DMS153 treated with DMSO at 0.1 percent for 48 hours (cell line): ENCODE results near the gene KCNK15.

Source experiments
- DNase-seq: peaks from one replicate; lab custom pipeline; 2025; ENCODE audit not compliant: unreplicated experiment; lab: John Stamatoyannopoulos, UW

The KCNK15 gene

GRCh38 chr20:44787299-44787698, 41.6 kb downstream of the KCNK15 start:
- DNase-seq: no peak

- DNase-seq: no peak
Observed at GRCh38 chr20:44788706-44789456, 43.2 kb downstream of the KCNK15 start.

- no peak for DNase-seq
Observed at GRCh38 chr20:44790638-44791393, 45.2 kb downstream of the KCNK15 start.

GRCh38 chr20:44792796-44793195, 47.1 kb downstream of the KCNK15 start:
- DNase-seq: no peak

- no peak for DNase-seq
Observed at GRCh38 chr20:44795836-44796235, 50.2 kb downstream of the KCNK15 start.

GRCh38 chr20:44796311-44796710, 50.6 kb downstream of the KCNK15 start:
- DNase-seq: no peak

GRCh38 chr20:44796758-44797457, 51.2 kb downstream of the KCNK15 start:
- no peak for DNase-seq

GRCh38 chr20:44799691-44800090, 54.0 kb downstream of the KCNK15 start:
- no peak for DNase-seq

GRCh38 chr20:44800391-44801046, 54.9 kb downstream of the KCNK15 start:
- no peak for DNase-seq
